ENCODE results near the gene THUMPD1. TPM values are rescaled to one million over a fixed set of nuclear protein-coding genes. Genes with fewer than 3 reads are reported as not detected.

Gene THUMPD1
- total and polyA plus RNA-seq, 2 experiments from 2014 or later, result 44.6 to 93.0 TPM

DNA sequence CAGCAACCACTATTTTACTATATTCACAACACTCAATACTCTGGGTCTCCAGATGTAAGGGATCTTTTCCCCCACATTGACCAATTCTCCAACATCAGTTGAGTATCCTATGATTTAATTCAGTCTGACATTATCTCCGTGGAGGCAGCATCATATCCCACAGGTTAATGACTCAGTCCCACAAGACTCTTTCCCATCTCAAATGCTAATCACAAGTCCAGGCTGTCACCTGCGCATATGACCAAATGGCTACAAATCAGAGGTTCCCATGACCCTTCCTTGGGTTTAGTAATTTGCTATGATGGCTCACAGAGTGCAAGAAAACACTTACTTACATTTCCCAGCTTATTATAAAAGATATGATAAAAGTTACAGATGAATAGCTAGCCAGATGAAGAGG lies 40.9 kb upstream of the THUMPD1 start:
- no peaks in the 10 kb centered on the region for H3K79me2 ChIP-seq (replicated peaks; ENCODE audit: insufficient read depth)
- H3K4me3 ChIP-seq, result no peak overlapping the region
- Mint-ChIP-seq H3K27me3 (ENCODE audit: insufficient read depth, low read depth, poor library complexity) (no peaks in the 10 kb centered on the region), H3K4me1 (no peaks in the 10 kb centered on the region), H3K9me3 (no peaks in the 10 kb centered on the region), H3K36me3 (ENCODE audit: low read depth) (no peaks in the 10 kb centered on the region), H3K4me3 (no peak overlapping the region), H3K27ac (no peak overlapping the region)
- no peak overlapping the region for H2AFZ ChIP-seq
- H3F3A ChIP-seq (replicated peaks; ENCODE audit: low read depth), result no peaks in the 10 kb centered on the region
- DNase-seq (ENCODE audit: low spot score) (no peak), ATAC-seq (no peak)
- TF ChIP-seq, protein P1, sequence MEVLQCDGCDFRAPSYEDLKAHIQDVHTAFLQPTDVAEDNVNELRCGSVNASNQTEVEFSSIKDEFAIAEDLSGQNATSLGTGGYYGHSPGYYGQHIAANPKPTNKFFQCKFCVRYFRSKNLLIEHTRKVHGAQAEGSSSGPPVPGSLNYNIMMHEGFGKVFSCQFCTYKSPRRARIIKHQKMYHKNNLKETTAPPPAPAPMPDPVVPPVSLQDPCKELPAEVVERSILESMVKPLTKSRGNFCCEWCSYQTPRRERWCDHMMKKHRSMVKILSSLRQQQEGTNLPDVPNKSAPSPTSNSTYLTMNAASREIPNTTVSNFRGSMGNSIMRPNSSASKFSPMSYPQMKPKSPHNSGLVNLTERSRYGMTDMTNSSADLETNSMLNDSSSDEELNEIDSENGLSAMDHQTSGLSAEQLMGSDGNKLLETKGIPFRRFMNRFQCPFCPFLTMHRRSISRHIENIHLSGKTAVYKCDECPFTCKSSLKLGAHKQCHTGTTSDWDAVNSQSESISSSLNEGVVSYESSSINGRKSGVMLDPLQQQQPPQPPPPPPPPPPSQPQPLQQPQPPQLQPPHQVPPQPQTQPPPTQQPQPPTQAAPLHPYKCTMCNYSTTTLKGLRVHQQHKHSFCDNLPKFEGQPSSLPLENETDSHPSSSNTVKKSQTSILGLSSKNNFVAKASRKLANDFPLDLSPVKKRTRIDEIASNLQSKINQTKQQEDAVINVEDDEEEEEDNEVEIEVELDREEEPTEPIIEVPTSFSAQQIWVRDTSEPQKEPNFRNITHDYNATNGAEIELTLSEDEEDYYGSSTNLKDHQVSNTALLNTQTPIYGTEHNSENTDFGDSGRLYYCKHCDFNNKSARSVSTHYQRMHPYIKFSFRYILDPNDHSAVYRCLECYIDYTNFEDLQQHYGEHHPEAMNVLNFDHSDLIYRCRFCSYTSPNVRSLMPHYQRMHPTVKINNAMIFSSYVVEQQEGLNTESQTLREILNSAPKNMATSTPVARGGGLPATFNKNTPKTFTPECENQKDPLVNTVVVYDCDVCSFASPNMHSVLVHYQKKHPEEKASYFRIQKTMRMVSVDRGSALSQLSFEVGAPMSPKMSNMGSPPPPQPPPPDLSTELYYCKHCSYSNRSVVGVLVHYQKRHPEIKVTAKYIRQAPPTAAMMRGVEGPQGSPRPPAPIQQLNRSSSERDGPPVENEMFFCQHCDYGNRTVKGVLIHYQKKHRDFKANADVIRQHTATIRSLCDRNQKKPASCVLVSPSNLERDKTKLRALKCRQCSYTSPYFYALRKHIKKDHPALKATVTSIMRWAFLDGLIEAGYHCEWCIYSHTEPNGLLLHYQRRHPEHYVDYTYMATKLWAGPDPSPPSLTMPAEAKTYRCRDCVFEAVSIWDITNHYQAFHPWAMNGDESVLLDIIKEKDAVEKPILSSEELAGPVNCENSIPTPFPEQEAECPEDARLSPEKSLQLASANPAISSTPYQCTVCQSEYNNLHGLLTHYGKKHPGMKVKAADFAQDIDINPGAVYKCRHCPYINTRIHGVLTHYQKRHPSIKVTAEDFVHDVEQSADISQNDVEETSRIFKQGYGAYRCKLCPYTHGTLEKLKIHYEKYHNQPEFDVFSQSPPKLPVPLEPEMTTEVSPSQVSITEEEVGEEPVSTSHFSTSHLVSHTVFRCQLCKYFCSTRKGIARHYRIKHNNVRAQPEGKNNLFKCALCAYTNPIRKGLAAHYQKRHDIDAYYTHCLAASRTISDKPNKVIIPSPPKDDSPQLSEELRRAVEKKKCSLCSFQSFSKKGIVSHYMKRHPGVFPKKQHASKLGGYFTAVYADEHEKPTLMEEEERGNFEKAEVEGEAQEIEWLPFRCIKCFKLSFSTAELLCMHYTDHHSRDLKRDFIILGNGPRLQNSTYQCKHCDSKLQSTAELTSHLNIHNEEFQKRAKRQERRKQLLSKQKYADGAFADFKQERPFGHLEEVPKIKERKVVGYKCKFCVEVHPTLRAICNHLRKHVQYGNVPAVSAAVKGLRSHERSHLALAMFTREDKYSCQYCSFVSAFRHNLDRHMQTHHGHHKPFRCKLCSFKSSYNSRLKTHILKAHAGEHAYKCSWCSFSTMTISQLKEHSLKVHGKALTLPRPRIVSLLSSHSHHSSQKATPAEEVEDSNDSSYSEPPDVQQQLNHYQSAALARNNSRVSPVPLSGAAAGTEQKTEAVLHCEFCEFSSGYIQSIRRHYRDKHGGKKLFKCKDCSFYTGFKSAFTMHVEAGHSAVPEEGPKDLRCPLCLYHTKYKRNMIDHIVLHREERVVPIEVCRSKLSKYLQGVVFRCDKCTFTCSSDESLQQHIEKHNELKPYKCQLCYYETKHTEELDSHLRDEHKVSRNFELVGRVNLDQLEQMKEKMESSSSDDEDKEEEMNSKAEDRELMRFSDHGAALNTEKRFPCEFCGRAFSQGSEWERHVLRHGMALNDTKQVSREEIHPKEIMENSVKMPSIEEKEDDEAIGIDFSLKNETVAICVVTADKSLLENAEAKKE (CRISPR knock-in tag; IDR thresholded peaks at IDR 0.05), result no peak
- TF ChIP-seq EZH2phosphoT487 (IDR thresholded peaks at IDR 0.05; ENCODE audit: unreplicated experiment), result no peak
- TF ChIP-seq STAT1 (IDR thresholded peaks at IDR 0.05; ENCODE audit: unreplicated experiment), result no peak
- TF ChIP-seq EZH2 (IDR thresholded peaks at IDR 0.05; ENCODE audit: low read depth, unreplicated experiment), result no peak
- TF ChIP-seq POLR2AphosphoS5 (IDR thresholded peaks at IDR 0.05; ENCODE audit: low read depth), result no peak
- no peaks in the 10 kb centered on the region for H4K20me1 ChIP-seq (replicated peaks; ENCODE audit: insufficient read depth)
- H3K36me3 ChIP-seq (ENCODE audit: insufficient read depth), result no peaks in the 10 kb centered on the region
- peaks cover 7% of the 10 kb centered on the region for H3K4me1 ChIP-seq (ENCODE audit: insufficient read depth)
- H3K4me2 ChIP-seq, result no peak overlapping the region
- H3K27me3 ChIP-seq (ENCODE audit: insufficient read depth), result no peaks in the 10 kb centered on the region
- H3K27ac ChIP-seq (ENCODE audit: low read depth), result no peak overlapping the region
- no peaks in the 10 kb centered on the region for H3K9me2 ChIP-seq (ENCODE audit: insufficient read depth)

GRCh38 chr16:20781697-20782096 lies 40.1 kb upstream of the THUMPD1 start:
- H3F3A ChIP-seq (replicated peaks; ENCODE audit: low read depth), result no peaks in the 10 kb centered on the region
- H3K27me3 ChIP-seq (ENCODE audit: insufficient read depth), result no peaks in the 10 kb centered on the region
- H3K4me3 ChIP-seq, result no peak overlapping the region
- no peaks in the 10 kb centered on the region for H3K27me3 Mint-ChIP-seq (ENCODE audit: insufficient read depth, low read depth, poor library complexity)
- DNase-seq (ENCODE audit: low spot score), result no peak
- no peaks in the 10 kb centered on the region for H3K79me2 ChIP-seq (replicated peaks; ENCODE audit: insufficient read depth)
- no peaks in the 10 kb centered on the region for H3K4me1 Mint-ChIP-seq
- H3K36me3 Mint-ChIP-seq (ENCODE audit: low read depth), result no peaks in the 10 kb centered on the region
- H3K27ac Mint-ChIP-seq, result no peak overlapping the region
- H3K4me3 Mint-ChIP-seq, result no peak overlapping the region
- no peak overlapping the region for H2AFZ ChIP-seq
- no peak overlapping the region for H3K27ac ChIP-seq (ENCODE audit: low read depth)
- H3K9me2 ChIP-seq (ENCODE audit: insufficient read depth), result no peaks in the 10 kb centered on the region
- no peaks in the 10 kb centered on the region for H3K36me3 ChIP-seq (ENCODE audit: insufficient read depth)
- peaks cover 7% of the 10 kb centered on the region for H3K4me1 ChIP-seq (ENCODE audit: insufficient read depth)
- no peaks in the 10 kb centered on the region for H4K20me1 ChIP-seq (replicated peaks; ENCODE audit: insufficient read depth)
- no peak overlapping the region for H3K4me2 ChIP-seq
- no peaks in the 10 kb centered on the region for H3K9me3 Mint-ChIP-seq
- ATAC-seq, result no peak
- TF ChIP-seq, protein P2, sequence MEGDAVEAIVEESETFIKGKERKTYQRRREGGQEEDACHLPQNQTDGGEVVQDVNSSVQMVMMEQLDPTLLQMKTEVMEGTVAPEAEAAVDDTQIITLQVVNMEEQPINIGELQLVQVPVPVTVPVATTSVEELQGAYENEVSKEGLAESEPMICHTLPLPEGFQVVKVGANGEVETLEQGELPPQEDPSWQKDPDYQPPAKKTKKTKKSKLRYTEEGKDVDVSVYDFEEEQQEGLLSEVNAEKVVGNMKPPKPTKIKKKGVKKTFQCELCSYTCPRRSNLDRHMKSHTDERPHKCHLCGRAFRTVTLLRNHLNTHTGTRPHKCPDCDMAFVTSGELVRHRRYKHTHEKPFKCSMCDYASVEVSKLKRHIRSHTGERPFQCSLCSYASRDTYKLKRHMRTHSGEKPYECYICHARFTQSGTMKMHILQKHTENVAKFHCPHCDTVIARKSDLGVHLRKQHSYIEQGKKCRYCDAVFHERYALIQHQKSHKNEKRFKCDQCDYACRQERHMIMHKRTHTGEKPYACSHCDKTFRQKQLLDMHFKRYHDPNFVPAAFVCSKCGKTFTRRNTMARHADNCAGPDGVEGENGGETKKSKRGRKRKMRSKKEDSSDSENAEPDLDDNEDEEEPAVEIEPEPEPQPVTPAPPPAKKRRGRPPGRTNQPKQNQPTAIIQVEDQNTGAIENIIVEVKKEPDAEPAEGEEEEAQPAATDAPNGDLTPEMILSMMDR (conservative IDR thresholded peaks at IDR 0.05; ENCODE audit: low read depth in 2 of 2), result no peak
- TF ChIP-seq STAT1 (IDR thresholded peaks at IDR 0.05; ENCODE audit: unreplicated experiment) (no peak), EZH2 (IDR thresholded peaks at IDR 0.05; ENCODE audit: low read depth, unreplicated experiment) (no peak), ZNF331 (CRISPR knock-in tag; IDR thresholded peaks at IDR 0.05; ENCODE audit: low read depth) (no peak), CREB1 (CRISPR knock-in tag; IDR thresholded peaks at IDR 0.05; ENCODE audit: low read depth) (no peak), NANOG (IDR thresholded peaks at IDR 0.05; ENCODE audit: borderline replicate concordance) (no peak), POLR2AphosphoS5 (IDR thresholded peaks at IDR 0.05; ENCODE audit: low read depth) (no peak), EZH2phosphoT487 (IDR thresholded peaks at IDR 0.05; ENCODE audit: unreplicated experiment) (no peak)
- TF ChIP-seq, protein P3, sequence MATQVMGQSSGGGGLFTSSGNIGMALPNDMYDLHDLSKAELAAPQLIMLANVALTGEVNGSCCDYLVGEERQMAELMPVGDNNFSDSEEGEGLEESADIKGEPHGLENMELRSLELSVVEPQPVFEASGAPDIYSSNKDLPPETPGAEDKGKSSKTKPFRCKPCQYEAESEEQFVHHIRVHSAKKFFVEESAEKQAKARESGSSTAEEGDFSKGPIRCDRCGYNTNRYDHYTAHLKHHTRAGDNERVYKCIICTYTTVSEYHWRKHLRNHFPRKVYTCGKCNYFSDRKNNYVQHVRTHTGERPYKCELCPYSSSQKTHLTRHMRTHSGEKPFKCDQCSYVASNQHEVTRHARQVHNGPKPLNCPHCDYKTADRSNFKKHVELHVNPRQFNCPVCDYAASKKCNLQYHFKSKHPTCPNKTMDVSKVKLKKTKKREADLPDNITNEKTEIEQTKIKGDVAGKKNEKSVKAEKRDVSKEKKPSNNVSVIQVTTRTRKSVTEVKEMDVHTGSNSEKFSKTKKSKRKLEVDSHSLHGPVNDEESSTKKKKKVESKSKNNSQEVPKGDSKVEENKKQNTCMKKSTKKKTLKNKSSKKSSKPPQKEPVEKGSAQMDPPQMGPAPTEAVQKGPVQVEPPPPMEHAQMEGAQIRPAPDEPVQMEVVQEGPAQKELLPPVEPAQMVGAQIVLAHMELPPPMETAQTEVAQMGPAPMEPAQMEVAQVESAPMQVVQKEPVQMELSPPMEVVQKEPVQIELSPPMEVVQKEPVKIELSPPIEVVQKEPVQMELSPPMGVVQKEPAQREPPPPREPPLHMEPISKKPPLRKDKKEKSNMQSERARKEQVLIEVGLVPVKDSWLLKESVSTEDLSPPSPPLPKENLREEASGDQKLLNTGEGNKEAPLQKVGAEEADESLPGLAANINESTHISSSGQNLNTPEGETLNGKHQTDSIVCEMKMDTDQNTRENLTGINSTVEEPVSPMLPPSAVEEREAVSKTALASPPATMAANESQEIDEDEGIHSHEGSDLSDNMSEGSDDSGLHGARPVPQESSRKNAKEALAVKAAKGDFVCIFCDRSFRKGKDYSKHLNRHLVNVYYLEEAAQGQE (IDR thresholded peaks at IDR 0.05; ENCODE audit: unreplicated experiment), result no peak
